OCI-M1 (cell line): ENCODE results near the gene ODC1.

ENCODE experiments used
- DNase-seq: peaks from one replicate; lab custom pipeline; 2025; lab: John Stamatoyannopoulos, UW

Gene ODC1

DNA sequence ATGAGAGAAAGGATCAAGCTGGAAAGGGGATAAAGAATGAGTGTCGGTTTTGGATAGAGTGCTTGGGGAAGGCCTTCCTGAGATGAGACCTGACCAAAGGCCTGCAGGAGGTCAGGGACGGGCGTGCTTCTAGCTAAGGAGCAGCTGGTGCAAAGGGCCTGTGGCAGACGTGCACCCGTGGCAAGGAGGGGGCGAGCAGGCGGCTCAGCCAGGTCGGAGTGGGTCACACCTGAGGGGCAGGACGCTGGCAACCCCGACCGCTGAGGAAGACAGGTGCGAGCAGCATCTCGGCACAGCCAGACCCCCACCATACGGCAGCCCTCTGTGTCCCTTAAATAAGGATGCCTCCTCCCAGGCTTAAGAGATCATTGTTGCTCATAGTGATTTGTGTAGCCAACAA is 48.1 kb downstream of the ODC1 start:
- no peak for DNase-seq

DNA sequence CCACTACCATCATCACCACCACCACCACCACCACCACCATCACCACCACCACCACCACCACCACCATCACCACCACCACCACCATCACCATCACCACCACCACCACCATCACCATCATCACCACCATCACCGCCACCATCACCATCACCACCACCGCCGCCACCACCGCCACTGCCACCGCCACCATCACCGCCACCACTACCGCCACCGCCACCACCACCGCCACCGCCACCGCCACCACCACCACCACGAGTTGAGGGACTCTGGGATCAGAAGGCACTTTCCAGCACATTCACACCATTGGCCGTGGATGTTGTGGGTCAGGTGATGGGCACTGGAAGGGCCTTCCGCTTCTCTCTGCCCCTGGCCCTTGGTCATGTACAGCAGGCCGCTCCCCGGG is 48.8 kb downstream of the ODC1 start:
- DNase-seq, result no peak

DNA sequence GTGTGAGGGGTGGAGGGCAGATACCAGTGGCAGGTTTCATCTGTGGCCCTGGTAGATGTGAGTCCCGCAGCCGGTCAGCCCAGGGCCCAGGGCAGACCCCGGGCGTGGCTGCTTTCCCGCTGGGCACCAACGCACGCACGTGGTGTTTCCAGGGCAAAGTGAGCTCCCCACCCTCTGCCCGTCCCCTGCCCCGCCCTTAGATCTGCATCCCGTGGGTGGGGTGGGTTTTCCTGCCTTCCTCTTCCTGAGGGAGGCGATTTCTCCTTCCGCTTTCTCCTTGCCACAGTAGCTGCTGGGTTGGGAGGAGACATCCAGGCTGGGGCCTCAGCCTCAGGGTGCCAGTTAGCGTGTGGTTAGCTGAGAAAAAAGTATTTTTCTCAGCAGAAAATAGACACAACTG is 49.6 kb downstream of the ODC1 start:
- no peak for DNase-seq

DNA sequence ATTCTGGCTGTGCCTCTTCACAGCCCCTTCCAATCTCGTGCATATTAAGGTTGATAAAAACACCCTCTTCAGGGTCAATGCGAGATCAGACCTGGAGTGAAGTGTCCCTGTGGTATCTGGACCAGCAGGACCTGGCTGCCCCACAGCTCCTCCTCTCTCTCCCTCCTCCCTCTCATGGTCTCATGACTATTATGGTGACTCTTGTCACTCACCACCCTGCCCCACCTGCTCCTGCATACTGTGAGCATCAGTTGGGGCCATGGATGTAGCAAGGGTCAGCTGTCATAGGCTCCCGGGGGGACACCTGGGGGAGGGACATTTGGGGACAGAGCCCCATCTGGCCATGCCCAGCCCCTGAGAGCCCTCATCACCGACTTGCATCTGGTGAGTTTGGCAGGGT is 50.2 kb downstream of the ODC1 start:
- no peak for DNase-seq

DNA sequence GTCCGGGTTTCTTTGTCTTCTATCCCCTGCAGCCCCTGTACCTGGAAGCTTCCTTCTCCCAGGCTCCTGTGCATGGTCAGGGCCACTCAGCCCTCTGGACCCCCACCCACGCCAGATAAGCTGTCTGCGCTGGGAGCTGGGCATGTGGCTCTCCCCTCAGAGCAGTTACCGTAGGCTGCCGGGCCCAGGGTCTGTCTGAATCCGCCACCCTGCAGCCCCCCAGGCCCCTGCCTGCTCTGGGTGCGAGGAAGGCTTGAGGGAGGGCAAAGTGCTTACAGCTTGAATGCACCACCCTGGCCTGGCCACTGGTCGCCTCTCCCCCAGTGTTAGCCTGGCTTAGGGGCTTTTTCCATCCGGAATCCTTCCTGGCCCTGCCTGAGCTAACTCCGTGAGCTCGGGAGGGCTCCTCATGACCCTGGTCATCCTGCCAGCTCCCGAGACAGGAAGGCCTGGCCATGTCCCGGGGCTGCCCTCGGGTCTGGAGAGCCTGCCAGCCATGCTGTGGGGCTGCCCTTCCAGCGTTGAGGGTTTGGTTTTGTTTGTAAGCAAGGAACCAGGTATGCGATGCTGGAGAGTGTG is 50.7 kb downstream of the ODC1 start:
- DNase-seq, result no peak

DNA sequence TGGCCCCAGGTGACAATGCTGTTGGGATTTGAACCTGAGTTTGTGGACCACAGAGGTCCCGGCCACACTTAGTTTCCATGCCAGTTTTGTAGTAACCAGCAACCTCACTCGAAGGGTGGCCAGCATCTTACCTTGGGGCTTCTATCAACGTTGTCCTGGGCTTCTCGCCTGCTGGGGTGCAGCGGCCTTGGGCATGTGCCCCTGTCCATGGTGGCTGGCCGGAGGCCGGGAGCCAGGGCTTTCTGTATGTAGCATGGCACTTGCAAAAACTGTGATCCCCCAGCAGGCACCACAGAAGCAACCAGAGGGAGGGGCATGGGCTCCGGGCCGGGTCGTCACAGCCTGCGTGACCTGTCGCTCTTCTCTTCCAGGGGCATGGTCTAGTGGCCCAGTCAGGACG is 51.7 kb downstream of the ODC1 start:
- DNase-seq, result no peak

DNA sequence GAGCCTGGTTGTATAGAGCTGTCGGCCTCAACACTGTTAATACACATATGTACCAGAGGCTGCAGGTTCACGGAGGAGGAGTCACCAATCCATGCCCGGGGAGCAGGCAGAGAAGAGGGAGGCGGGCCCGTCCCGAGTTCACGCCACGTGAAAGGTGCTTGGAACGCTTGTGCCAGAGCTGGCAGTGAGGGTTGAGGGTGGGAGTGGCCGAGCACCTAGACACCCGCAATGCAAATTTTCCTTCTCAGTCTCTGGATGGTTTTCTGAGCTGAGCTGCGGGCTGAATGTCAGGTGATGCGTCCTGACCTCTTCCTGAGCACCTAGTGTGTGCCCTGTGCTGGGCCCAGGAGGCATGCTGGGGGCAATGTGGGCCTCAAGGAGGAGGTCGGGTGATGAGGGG is 52.2 kb downstream of the ODC1 start:
- no peak for DNase-seq

DNA sequence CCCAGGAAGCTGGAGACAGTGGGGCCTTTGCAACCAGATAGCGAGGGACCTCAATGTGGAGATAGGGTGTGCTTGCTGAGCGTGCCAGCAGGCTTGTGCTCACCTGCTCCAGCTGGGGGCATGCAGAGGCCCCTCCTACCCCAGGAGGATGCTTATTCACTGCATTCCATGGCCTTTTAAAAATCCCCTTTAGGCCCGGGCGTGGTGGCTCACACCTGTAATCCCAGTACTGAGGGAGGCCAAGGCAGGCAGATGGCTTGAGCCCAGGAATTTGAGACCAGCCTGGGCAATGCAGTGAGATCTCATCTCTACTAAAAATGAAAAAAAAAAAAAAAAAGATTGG is 54.5 kb downstream of the ODC1 start:
- DNase-seq, result no peak

DNA sequence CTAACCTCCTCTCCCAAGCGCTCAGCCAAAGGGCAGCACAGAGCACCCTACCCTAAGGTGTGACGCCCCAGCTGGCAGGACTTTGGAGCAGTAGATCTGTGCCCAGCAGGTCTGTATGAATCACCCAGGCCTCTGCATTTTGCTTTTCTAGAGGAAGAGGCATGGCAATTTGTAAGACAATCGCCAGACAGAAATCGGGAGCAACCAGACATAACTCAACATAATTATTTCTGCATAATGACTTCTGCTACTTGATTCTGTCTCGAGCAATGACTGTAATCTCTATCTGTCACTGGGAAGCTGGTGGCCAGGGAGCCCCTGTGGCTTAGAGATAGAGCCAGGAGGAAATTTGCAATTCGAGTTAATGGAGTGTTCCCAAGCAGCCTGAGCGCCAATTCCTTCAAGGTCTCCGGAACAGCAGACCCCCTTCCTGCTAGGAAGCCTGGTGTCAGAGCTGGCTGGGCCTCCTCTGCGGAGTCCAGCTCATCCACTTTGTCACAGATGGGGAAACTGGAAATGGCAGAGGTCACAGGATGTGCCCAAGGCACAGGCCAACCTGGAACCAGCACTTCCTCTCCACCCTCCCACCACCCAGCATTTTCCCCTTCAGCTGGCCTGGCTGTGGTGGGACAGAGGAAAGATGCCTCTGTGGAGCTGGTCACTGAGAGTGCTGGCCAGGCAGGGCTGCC is 55.0 kb downstream of the ODC1 start:
- DNase-seq, result peak; percentile 76

DNA sequence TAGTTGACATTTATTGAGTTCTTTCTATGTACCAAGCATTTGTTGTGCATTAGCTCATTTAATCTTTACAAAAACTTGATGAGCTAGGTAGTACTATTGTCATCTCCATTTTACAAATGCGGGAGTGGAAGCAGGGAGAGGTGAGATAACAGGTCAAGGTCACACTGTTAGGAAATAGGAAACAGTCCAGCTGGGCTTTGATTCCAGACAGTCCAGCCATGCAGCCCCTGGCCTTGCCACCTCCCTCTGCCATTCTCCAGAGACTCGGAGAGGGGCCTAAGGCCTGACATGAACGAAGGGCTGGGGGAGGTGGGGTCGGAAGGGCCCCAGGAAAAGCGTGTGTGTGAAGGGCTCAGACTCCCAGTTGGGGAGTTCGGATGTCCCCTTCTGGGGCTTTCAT is 55.6 kb downstream of the ODC1 start:
- DNase-seq, result no peak

DNA sequence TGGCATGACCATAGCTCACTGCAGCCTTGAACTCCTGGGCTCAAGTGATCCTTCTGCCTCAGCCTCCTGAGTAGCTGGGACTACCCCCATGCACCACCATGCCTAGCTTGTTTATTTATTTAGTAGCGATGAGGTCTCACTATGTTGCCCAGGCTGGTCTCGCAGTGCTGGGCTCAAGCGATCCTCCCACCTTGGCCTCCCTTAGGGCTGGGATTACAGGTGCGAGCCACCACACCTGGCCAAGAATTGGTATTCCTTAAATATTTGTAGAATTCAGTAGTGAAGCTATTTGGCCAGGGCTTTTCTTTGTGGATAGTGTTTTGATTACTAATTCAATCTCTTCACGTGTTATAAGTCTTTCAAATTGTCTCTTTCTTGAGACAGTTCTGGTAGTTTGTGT is 56.0 kb downstream of the ODC1 start:
- DNase-seq, result no peak

DNA sequence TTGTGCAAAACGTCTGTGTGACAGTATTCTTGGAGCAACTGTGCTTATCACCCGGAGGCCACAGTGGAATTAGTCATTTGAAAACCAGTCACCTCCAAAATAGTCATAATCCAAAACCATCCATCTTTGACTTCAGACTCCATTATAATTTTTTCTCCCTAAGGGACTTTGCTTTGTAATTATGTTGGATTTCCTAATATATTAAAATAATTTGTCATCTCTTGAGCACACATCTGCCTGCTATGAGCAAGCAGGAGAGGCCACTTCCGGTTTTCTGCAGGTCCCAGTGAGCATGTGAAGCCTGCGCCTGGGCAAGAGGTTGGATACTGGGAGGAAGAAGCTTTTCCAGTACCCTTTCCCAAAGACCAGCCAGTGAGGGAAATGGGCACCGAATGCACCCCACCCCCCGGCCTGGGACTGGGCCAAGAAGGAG is 57.7 kb downstream of the ODC1 start:
- DNase-seq, result no peak
